Transverse colon (tissue), 4 donors: ENCODE data around the gene STYK1. TPM values are rescaled to one million over a fixed set of nuclear protein-coding genes. Genes with fewer than 3 reads are reported as not detected.

Source experiments
- DNase-seq: peaks from one replicate; pipeline ENCODE4 v3.0.0-alpha.2; 2019
- H3K27ac ChIP-seq, 4 donors: fragments of 200-600 bp; sonication (generic); 2 replicates each; pipeline ENCODE4 v1.5.1; 2016 to 2018; ENCODE audit warnings: inconsistent platforms in 4 of 4
- H3K27me3 ChIP-seq: fragments of 200-600 bp; sonication (generic); 2 replicates; pipeline ENCODE4 v1.5.1; 2017; ENCODE audit warnings: inconsistent platforms
- H3K36me3 ChIP-seq, 4 donors: fragments of 200-600 bp; sonication (generic); 2 replicates each; pipeline ENCODE4 v1.5.1; 2017 to 2019; ENCODE audit warnings: inconsistent platforms in 4 of 4
- H3K4me1 ChIP-seq, 4 donors: fragments of 200-600 bp; sonication (generic); 2 replicates each; pipeline ENCODE4 v1.5.1; 2017 to 2020; ENCODE audit warnings: inconsistent platforms in 4 of 4
- H3K4me3 ChIP-seq, 4 donors: fragments of 200-600 bp; sonication (generic); 1 replicate in 1 of 4; 2 replicates in 3 of 4; pipeline versions ENCODE4 v1.5.1 to v1.6.1; 2017 to 2019; ENCODE audit warnings: inconsistent platforms in 4 of 4
- H3K9me3 ChIP-seq, 2 donors: fragments of 200-600 bp; sonication (generic); 2 replicates each; pipeline ENCODE4 v1.5.1; 2017 to 2019; ENCODE audit warnings: inconsistent platforms in 2 of 2
- EP300 ChIP-seq: sonication (generic); formaldehyde crosslinking; IDR thresholded peaks from one replicate; pipeline ENCODE4 v1.6.1; 2017; ENCODE audit warnings: antibody characterized with exemption, low read depth
- POLR2A ChIP-seq: fragments of 450-650 bp; IDR thresholded peaks from one replicate; pipeline ENCODE4 v1.6.1; 2016; ENCODE audit warnings: antibody characterized with exemption, mild to moderate bottlenecking, moderate library complexity
- POLR2AphosphoS5 ChIP-seq, 3 donors: sonication (generic); formaldehyde crosslinking; IDR thresholded peaks; one replicate each; pipeline ENCODE4 v1.6.1; 2016; ENCODE audit warnings: antibody characterized with exemption in 3 of 3
- WGBS, 2 donors: methylation state at CpG; one replicate each; pipeline ENCODE4 v1.1.5; 2018; ENCODE audit warnings: low coverage in 1 of 2; 5-methylcytosine and 5-hydroxymethylcytosine counted together
- in situ Hi-C, 4 donors: fragments of 200-750 bp; cut with MboI; loops; one replicate each; pipeline versions ENCODE4 v1.15.0 to v1.15.1; 2017; ENCODE audit warnings: low sequenced_read_pairs in 3 of 4, low pct_ligation_motif_present in 1 of 4, low pct_unique_long_range_greater_than_20kb in 1 of 4
- intact Hi-C: fragments of 100-400 bp; cut with DNase I; formaldehyde crosslinking; loops from one replicate; pipeline ENCODE4 v1.15.1; 2023; ENCODE audit warnings: low total_unique reads
- total RNA-seq, 4 donors: library from RNA; depleted of rRNA; stranded (reverse); fragments of >200 nt; gene quantifications; one replicate each; pipeline ENCODE4 v1.1.0, GENCODE V29; 2016
- TF ChIP-seq, protein P1 (sequence below), 5 experiments: fragments of 200-600 bp in 3 of 5; fragments of 450-650 bp in 2 of 5; sonication (generic) in 3 of 5; IDR thresholded peaks; 1 replicate in 2 of 5; 2 replicates in 3 of 5; pipeline ENCODE4 v1.5.1; 2016 to 2017; ENCODE audit warnings: antibody characterized with exemption in 5 of 5, inconsistent platforms in 3 of 5, mild to moderate bottlenecking in 2 of 5, moderate library complexity in 1 of 5

STYK1 gene
- total RNA-seq, 4 donors from 2014 or later = 8.4 to 41.6 (median 19.2) TPM

DNA sequence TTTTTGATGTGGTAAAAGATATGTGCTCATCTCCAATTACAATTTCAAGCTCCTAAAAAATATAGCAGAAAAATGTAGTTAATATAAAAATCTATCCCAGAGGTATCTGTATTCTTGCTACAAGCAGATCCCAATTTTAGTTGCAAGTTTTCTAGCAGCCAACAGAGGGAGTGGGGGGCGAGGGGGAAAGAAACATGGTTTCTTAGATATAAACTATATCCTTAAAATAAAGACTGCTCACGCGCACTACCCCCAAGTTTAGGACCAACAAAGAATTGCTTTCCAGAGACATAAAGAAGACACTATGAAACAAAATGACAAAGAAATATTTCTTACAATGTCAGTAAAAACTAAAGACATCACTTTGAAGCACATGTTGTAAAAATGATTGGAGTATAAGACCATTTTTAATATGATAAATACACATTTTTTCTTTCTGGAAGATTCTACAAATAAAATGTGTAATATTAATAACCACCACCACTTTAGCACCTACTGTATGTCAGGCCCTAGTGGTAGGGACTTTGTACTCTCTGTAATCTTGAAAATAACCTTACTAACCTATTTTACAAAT, 65.9 kb downstream of the STYK1 start:
- Histone ChIP-seq H3K27me3 (no peaks in the 10 kb centered on the region), H3K27ac (no peak overlapping the region), H3K36me3 (peaks cover 0 to 20% (median 5%) of the 10 kb centered on the region in 4 donors), H3K4me3 (no peak overlapping the region), H3K4me1 (peaks cover 8 to 15% (median 11%) of the 10 kb centered on the region in 4 donors), H3K9me3 (no peaks in the 10 kb centered on the region)
- intact Hi-C loops (no loop called here), in situ Hi-C loops (loop anchor here in 2 of 4 donors (10.0 to 25.0 kb wide), 2 partner anchors 77 to 129 kb away; no protein-coding TSS in a partner anchor)
- no peak for DNase-seq
- no peak for TF ChIP-seq EP300
- TF ChIP-seq, protein P1, sequence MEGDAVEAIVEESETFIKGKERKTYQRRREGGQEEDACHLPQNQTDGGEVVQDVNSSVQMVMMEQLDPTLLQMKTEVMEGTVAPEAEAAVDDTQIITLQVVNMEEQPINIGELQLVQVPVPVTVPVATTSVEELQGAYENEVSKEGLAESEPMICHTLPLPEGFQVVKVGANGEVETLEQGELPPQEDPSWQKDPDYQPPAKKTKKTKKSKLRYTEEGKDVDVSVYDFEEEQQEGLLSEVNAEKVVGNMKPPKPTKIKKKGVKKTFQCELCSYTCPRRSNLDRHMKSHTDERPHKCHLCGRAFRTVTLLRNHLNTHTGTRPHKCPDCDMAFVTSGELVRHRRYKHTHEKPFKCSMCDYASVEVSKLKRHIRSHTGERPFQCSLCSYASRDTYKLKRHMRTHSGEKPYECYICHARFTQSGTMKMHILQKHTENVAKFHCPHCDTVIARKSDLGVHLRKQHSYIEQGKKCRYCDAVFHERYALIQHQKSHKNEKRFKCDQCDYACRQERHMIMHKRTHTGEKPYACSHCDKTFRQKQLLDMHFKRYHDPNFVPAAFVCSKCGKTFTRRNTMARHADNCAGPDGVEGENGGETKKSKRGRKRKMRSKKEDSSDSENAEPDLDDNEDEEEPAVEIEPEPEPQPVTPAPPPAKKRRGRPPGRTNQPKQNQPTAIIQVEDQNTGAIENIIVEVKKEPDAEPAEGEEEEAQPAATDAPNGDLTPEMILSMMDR (IDR thresholded peaks at IDR 0.05) = peak in 2 of 5 experiments; percentile 21 to 22
- 80 to 85% methylated on average over 3 of the region's 3 CpGs for WGBS, 2 donors

DNA sequence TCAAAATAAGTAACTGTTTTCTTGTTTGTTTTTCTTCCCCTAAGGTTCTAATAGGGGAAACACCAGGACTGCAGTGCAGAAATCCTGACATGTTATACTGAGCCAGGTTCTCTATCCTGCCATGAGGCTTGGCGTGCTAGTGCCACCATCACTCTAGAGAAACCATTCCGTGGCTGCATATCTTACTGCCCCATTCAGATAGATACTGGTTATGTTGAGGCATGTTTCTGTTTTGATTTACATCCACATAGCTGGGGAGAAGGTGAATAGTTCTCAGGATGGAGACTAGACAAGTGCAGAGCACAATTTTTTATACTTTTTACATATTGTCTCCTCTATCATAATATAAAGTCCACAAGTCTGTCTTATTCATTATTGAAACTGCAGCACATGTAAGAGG, 72.0 kb downstream of the STYK1 start:
- Histone ChIP-seq H3K27me3 (no peaks in the 10 kb centered on the region), H3K9me3 (no peaks in the 10 kb centered on the region), H3K4me3 (no peak overlapping the region), H3K36me3 (peaks cover 0 to 4% (median under 1%) of the 10 kb centered on the region in 4 donors), H3K4me1 (no peaks in the 10 kb centered on the region), H3K27ac (no peak overlapping the region)
- no peak for DNase-seq
- intact Hi-C loops = no loop called here
- TF ChIP-seq POLR2AphosphoS5 (IDR thresholded peaks at IDR 0.05) = no peak
- TF ChIP-seq, protein P1 (IDR thresholded peaks at IDR 0.05) = no peak
- no peak for TF ChIP-seq POLR2A
- no peak for TF ChIP-seq EP300
- 96% methylated on average over 2 of the region's 2 CpGs; no CpG with 5 or more reads in 1 of the 2 donors for WGBS, 2 donors
- in situ Hi-C loops = loop anchor here in 2 of 4 donors (10.0 to 25.0 kb wide), 2 partner anchors 83 to 135 kb away; no protein-coding TSS in a partner anchor

DNA sequence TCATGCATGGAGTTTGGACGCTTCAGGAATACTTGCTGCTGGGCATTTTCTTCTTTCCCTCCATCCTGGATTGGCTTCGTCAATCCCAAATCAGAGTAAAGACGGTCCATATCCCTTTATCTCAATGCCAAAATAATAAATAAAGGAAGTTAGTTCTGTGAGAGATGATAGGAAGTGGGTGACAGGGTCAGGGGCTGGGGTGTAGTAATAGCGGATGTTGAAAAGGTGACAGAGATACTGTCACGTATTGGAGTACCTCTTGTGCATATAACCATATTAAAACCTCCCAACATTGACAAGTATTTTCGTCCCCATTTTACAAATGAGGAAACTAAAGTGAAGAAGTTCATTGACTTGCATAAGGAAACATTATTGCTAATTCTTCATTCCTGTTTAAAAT, 72.9 kb downstream of the STYK1 start:
- intact Hi-C loops (no loop called here), in situ Hi-C loops (loop anchor here in 2 of 4 donors (10.0 to 25.0 kb wide), 2 partner anchors 84 to 136 kb away; no protein-coding TSS in a partner anchor)
- DNase-seq = no peak
- Histone ChIP-seq H3K9me3 (no peaks in the 10 kb centered on the region), H3K27me3 (no peaks in the 10 kb centered on the region), H3K4me3 (no peak overlapping the region), H3K36me3 (no peaks in the 10 kb centered on the region), H3K4me1 (no peaks in the 10 kb centered on the region), H3K27ac (no peak overlapping the region)
- 93 to 94% methylated on average over 6 of the region's 6 CpGs for WGBS, 2 donors
- TF ChIP-seq EP300 (no peak), POLR2AphosphoS5 (IDR thresholded peaks at IDR 0.05) (no peak), POLR2A (no peak)
- TF ChIP-seq, protein P1 (IDR thresholded peaks at IDR 0.05) = no peak

DNA sequence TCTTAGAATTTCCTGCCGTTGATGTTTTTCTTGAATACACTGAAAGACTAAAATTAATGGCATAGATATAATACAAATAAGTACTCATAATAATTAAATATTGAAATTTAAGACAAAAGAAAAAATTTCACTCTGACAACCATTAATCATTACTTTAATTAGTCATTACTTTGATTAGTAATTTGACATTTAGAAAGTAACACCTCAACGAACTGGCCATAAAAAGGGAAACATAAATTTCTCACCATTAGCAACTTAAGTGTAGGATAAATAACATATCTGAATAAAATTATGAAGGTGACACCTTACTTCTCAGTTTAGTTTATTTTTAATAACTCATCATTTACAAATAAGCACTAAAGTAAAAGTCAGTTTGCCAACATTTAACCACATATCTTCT, 78.0 kb downstream of the STYK1 start:
- H3K27ac ChIP-seq = no peak overlapping the region
- no peak for TF ChIP-seq POLR2A
- no peak for TF ChIP-seq POLR2AphosphoS5 (IDR thresholded peaks at IDR 0.05)
- TF ChIP-seq, protein P1 (IDR thresholded peaks at IDR 0.05) = no peak
- TF ChIP-seq EP300 = no peak
- in situ Hi-C loops = no loop called here
- H3K9me3 ChIP-seq = no peaks in the 10 kb centered on the region
- no peak overlapping the region for H3K4me3 ChIP-seq
- intact Hi-C loops = no loop called here
- H3K27me3 ChIP-seq = no peaks in the 10 kb centered on the region
- WGBS, 2 donors = 55 to 68% methylated on average over 2 of the region's 2 CpGs
- no peak for DNase-seq
- no peaks in the 10 kb centered on the region for H3K36me3 ChIP-seq
- H3K4me1 ChIP-seq = no peaks in the 10 kb centered on the region
